ENCODE measurements around the gene SLC22A23.

SLC22A23 gene

DNA sequence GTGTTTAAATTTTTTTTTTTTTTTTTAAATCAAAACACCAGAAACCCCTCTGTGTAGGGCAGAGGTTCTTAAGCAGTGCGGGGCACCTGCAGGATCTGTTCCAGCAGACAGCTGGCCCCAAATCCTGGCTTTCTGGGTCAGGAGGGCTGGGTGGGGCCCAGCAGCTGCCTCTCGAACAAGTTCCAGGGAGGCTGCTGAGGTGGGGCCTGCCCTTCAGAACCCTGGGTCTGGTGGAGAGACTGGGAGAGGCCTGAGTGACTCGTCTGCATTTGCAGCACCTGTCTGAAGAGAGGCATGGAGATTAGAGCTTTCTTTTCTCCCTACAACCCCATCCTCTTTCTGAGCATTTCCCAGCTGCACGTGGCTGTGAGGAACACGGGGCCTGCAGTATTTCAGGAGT is 189.7 kb downstream of the SLC22A23 start:
- H3K36me3 ChIP-seq (ENCODE audit: insufficient read depth, low read length), result peaks cover 74% of the 10 kb centered on the region

DNA sequence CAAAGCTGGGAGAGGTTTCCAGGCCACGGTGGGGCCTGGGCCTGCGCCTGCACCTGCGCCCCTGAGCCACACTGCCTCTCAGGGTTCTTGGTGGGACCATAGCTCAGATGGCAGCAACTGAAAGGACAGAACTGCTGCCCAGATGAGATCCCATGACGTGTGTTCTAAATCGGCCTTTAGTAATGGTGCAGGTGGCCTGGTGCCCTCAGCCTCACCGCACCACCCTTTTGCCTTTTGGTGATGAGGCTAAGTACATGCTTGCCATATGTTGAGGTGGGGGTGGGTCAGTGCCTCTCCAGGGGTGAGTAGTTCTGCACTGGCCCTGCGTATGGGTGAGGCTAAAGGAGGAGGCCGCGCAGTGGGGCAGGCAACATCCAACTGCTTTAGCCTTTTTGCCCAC is 190.7 kb downstream of the SLC22A23 start:
- H2AFZ ChIP-seq (ENCODE audit: low read depth, low read length), result no peak overlapping the region
- H3K9me3 ChIP-seq (ENCODE audit: low read length), result no peaks in the 10 kb centered on the region
- no peaks in the 10 kb centered on the region for H3K27me3 ChIP-seq (ENCODE audit: insufficient read depth, low read length)
- H3K36me3 ChIP-seq (ENCODE audit: insufficient read depth, low read length), result peaks cover 65% of the 10 kb centered on the region
- H3K4me1 ChIP-seq (ENCODE audit: insufficient read depth, low read length), result no peaks in the 10 kb centered on the region
- H3K4me3 ChIP-seq (ENCODE audit: low read length), result no peak overlapping the region

More for the DNA sequence above, 189.7 kb downstream of the SLC22A23 start:
- Histone ChIP-seq H3K4me1 (ENCODE audit: insufficient read depth, low read length) (no peaks in the 10 kb centered on the region), H3K27me3 (ENCODE audit: insufficient read depth, low read length) (no peaks in the 10 kb centered on the region), H3K4me3 (ENCODE audit: low read length) (no peak overlapping the region), H3K9me3 (ENCODE audit: low read length) (no peaks in the 10 kb centered on the region), H2AFZ (ENCODE audit: low read depth, low read length) (no peak overlapping the region)

DNA sequence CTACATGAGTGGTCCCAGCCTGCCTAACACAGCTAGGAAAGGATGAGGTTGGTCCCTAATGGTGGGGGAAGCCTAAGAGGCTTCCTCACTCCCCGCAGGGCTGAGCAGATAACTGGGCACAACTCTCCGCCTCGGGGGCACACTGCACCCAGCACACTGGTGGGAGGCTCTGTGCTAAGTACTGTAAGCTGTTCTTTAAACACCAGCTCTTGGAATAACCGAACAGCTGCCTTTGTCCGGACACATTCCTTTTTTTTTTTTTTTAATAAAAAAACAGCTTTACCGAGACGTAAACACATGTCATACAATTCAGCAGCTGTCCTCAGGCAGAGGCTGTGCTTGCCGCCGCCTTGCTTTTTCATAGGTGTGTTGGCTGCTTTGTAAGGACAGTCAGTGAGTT is 191.2 kb downstream of the SLC22A23 start:
- H3K4me1 ChIP-seq (ENCODE audit: insufficient read depth, low read length), result peaks cover 3% of the 10 kb centered on the region
- no peaks in the 10 kb centered on the region for H3K27me3 ChIP-seq (ENCODE audit: insufficient read depth, low read length)
- H2AFZ ChIP-seq (ENCODE audit: low read depth, low read length), result no peak overlapping the region
- H3K36me3 ChIP-seq (ENCODE audit: insufficient read depth, low read length), result peaks cover 60% of the 10 kb centered on the region
- H3K4me3 ChIP-seq (ENCODE audit: low read length), result no peak overlapping the region
- no peaks in the 10 kb centered on the region for H3K9me3 ChIP-seq (ENCODE audit: low read length)

DNA sequence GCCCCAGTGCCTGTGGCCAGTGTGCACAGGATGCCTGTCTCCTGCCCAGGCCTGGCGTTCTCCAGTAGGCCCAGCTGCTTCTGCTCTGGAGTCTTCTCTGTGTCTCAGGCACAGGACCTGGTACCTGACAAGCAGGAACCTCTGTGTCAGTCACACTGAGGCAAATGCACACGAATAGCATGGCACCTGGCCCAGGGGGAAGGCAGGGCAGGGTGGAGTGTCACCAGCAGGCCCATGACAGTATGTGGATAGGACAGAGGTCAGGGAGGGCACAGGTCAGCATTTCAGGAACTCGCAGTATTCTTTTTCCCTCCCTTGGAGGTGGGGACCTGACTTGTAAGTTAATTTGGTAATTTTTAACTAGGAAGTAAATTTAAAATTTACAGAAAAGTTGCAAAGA is 192.5 kb downstream of the SLC22A23 start:
- no peak overlapping the region for H3K4me3 ChIP-seq (ENCODE audit: low read length)
- peaks cover 13% of the 10 kb centered on the region for H3K4me1 ChIP-seq (ENCODE audit: insufficient read depth, low read length)
- peaks cover 49% of the 10 kb centered on the region for H3K36me3 ChIP-seq (ENCODE audit: insufficient read depth, low read length)
- H3K27me3 ChIP-seq (ENCODE audit: insufficient read depth, low read length), result no peaks in the 10 kb centered on the region
- H3K9me3 ChIP-seq (ENCODE audit: low read length), result no peaks in the 10 kb centered on the region
- no peak overlapping the region for H2AFZ ChIP-seq (ENCODE audit: low read depth, low read length)

DNA sequence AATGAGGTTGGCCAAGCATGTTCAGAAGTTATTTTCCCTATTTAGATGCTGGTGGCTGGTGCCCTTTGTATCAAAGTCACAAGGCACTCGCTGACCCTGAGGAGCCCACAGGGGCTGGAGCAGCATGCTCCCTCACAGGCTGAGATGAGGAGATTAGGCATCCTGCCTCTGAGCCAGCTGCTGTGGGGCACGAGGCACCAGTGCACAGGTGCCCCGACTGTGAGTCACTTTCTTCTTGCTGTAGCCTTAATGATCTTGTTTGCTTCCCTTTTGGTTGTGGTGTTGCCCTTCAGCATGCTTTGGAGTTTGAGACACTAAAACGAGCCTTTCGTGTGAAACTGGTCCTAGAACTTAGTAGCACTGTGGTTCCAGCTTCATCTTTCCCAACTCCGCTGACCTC is 193.8 kb downstream of the SLC22A23 start:
- Histone ChIP-seq H3K4me3 (ENCODE audit: low read length) (no peak overlapping the region), H2AFZ (ENCODE audit: low read depth, low read length) (no peak overlapping the region), H3K27me3 (ENCODE audit: insufficient read depth, low read length) (no peaks in the 10 kb centered on the region), H3K9me3 (ENCODE audit: low read length) (no peaks in the 10 kb centered on the region), H3K4me1 (ENCODE audit: insufficient read depth, low read length) (peaks cover 17% of the 10 kb centered on the region), H3K36me3 (ENCODE audit: insufficient read depth, low read length) (peaks cover 37% of the 10 kb centered on the region)

DNA sequence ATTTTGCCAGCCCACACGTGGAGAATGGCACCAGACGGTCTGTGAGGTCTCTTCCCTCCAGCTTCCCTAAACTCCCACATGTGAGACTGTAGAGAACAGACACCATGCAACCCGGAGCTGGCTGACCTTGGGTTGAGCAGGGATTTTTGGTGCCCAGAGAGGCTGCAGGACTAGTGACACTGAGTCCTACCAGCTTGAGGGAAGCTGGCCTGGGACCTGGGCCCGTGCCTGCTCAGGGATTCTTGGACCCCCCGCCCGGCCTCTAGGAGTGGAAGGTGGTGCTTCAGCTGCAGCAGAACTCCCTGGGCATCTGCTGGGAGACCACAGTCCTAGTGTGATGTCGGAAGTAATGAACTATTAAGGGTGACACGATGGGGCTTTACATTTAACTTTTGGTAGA is 194.9 kb downstream of the SLC22A23 start:
- H3K4me1 ChIP-seq (ENCODE audit: insufficient read depth, low read length), result peaks cover 17% of the 10 kb centered on the region
- no peaks in the 10 kb centered on the region for H3K9me3 ChIP-seq (ENCODE audit: low read length)
- H3K36me3 ChIP-seq (ENCODE audit: insufficient read depth, low read length), result peaks cover 30% of the 10 kb centered on the region

DNA sequence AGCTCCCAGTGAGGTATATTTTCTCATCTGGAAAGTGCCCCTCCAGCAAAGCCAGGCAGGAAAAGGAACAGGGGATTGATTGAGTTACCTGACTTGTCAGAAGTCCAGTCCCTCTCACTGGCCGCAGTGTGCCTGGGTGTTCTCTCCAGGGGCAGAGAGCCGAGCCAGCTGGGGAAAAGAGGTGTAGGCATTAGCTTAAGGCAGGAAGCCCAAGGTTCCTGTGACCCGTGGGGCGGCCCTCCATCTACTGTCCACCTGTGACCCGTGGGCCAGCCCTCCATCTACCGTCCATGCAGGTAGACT is 195.4 kb downstream of the SLC22A23 start:
- no peak overlapping the region for H2AFZ ChIP-seq (ENCODE audit: low read depth, low read length)
- H3K4me3 ChIP-seq (ENCODE audit: low read length), result no peak overlapping the region
- H3K9me3 ChIP-seq (ENCODE audit: low read length), result no peaks in the 10 kb centered on the region
- H3K4me1 ChIP-seq (ENCODE audit: insufficient read depth, low read length), result peaks cover 17% of the 10 kb centered on the region
- H3K36me3 ChIP-seq (ENCODE audit: insufficient read depth, low read length), result peaks cover 30% of the 10 kb centered on the region
- no peaks in the 10 kb centered on the region for H3K27me3 ChIP-seq (ENCODE audit: insufficient read depth, low read length)

More for the DNA sequence above, 194.9 kb downstream of the SLC22A23 start:
- H3K4me3 ChIP-seq (ENCODE audit: low read length), result no peak overlapping the region
- H2AFZ ChIP-seq (ENCODE audit: low read depth, low read length), result no peak overlapping the region
- H3K27me3 ChIP-seq (ENCODE audit: insufficient read depth, low read length), result no peaks in the 10 kb centered on the region

DNA sequence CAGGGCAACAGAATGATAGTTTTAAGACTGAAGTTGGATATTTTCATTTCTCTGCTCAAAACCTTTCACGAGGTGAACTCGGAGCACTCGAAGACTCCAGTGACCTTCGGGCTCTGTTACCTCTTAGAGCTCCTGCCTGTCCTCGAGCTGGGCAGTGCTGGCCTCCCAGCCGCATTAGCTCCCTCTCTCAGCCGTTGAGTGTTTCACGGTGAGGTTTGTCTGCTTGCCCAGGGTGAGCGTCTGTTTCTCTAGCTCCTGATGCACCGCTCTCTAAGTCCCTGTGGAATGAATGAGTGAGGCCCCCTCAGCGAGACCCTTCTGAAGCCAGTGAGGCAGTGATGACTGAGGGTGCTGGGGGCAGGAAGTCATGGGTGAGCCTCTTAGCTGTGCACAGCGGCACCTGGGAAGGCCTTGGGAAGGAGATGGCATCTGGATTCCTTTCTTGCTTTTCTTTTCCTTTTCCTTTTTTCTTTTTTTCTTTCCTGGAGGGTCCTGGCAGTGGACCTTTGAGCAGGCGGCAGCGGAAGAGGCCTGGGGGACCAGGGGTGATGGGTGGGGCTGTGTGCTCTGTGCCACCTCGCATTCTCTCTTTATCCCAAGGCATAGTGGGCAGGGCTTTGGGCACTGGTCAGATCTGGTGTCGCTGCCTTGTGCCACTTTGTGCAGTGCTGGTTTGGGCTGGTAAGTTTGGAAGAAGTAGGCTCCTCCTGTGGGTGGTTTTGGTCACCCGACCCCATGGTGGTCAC is 195.9 kb downstream of the SLC22A23 start:
- Histone ChIP-seq H3K4me1 (ENCODE audit: insufficient read depth, low read length) (peaks cover 17% of the 10 kb centered on the region), H3K9me3 (ENCODE audit: low read length) (no peaks in the 10 kb centered on the region), H3K27me3 (ENCODE audit: insufficient read depth, low read length) (no peaks in the 10 kb centered on the region), H3K4me3 (ENCODE audit: low read length) (no peak overlapping the region), H2AFZ (ENCODE audit: low read depth, low read length) (no peak overlapping the region), H3K36me3 (ENCODE audit: insufficient read depth, low read length) (peaks cover 30% of the 10 kb centered on the region)

DNA sequence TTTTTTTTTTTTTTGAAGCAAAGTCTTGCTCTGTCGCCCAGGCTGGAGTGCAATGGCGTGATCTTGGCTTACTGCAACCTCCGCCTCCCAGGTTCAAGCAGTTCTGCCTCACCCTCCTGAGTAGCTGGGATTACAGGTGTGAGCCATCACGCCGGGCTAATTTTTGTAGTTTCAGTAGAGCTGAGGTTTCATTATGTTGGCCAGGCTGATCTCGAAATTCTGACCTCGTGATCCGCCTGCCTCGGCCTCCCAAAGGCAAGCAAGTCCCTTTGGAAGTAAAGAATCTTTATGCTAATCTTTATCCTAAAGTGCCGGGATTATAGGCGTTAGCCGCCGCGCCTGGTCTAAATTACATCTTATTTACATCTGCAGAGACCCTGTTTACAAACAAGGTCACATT is 196.6 kb downstream of the SLC22A23 start:
- Histone ChIP-seq H3K4me3 (ENCODE audit: low read length) (no peak overlapping the region), H3K36me3 (ENCODE audit: insufficient read depth, low read length) (peaks cover 28% of the 10 kb centered on the region), H3K9me3 (ENCODE audit: low read length) (no peaks in the 10 kb centered on the region), H2AFZ (ENCODE audit: low read depth, low read length) (no peak overlapping the region), H3K27me3 (ENCODE audit: insufficient read depth, low read length) (no peaks in the 10 kb centered on the region), H3K4me1 (ENCODE audit: insufficient read depth, low read length) (peaks cover 17% of the 10 kb centered on the region)

DNA sequence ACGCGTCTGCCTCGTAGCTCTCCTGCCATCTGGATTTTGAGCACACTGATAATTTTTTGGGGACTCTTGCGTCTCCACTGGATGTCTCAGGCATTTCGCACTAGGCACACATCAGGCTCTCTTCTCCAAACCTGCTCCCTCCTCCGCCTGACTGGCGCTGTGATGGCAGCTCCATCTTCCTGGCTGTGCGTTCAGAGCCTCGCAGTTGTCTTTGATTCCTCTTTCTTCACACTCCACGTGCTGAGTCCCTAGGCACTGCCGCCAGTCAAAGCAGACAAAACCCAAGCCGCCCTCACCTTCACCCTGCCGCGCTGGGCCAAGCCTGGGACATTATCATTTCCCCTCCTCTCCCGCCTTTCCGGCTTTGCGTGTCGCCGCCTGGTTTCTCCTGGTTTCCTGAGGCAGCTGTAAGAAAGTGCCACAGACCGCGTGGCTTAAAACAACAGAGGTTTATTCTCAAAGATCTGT is 197.3 kb downstream of the SLC22A23 start:
- peaks cover 20% of the 10 kb centered on the region for H3K36me3 ChIP-seq (ENCODE audit: insufficient read depth, low read length)
- H2AFZ ChIP-seq (ENCODE audit: low read depth, low read length), result peak overlapping the region; percentile 70
- peak overlapping the region; percentile 76 for H3K4me3 ChIP-seq (ENCODE audit: low read length)
- H3K4me1 ChIP-seq (ENCODE audit: insufficient read depth, low read length), result peaks cover 17% of the 10 kb centered on the region
- no peaks in the 10 kb centered on the region for H3K27me3 ChIP-seq (ENCODE audit: insufficient read depth, low read length)
- H3K9me3 ChIP-seq (ENCODE audit: low read length), result no peaks in the 10 kb centered on the region

DNA sequence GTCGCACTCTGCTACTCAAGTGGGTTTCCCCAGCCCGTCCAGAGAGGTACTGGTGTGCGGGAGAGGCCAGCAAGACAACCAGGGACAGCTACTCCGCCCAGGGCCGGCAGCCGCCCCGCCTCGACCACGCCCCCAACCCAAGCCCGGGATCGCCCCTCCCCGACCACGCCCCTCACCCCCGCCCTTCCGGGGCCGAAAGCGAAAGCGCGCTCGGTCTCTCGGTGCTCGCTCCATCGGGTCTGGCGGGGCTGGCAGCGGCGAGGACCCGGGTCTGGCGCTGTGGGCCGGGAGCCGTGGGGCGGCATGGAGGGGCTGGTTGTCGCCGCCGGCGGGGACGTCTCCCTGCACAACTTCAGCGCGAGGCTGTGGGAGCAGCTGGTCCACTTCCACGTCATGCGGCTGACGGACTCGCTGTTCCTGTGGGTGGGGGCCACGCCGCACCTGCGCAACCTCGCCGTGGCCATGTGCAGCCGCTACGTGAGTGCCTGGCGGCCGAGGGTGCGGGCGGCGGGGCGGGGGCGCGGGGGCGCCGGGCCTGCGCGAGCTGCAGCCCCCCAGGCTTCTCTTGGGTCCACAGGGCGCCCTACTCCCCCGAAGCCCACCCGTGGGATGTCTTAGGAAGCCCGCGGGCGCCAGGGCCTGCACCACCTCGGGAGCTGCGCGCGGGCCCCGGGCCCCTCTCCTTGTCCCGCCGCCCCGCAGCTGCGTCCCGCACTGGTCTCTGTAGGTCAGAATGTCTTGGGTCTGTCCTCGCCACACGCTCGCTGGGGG is 197.9 kb downstream of the SLC22A23 start, which contains the start of gene PSMG4:
Gene PSMG4 (plus strand): TSS at position 228 of the 771 bp plus-strand sequence. CDS start 76 bp downstream, at position 304.
- H3K4me3 ChIP-seq (ENCODE audit: low read length), result peak within 1 kb of the TSS; percentile 76
- peaks cover 17% of the 10 kb centered on the region for H3K4me1 ChIP-seq (ENCODE audit: insufficient read depth, low read length)

DNA sequence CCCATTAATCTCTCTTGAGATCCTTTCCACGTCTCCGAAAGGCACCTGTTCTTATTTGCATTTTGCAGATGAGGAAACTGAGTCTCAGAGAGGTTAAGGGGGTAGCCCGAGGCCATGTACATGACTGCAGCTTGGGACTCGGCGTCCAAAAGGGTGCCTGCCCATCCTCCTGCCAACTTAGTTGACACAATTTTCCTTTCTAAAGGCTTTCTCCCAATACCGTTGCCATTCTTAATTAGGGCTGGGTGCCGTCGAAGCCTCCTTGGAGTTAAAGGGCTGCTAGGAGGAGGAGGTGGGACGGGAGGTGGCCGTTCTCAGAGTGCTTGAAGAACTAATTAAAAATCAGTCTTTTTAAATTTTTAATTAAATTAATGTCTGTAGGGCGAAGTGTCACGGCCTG is 198.6 kb downstream of the SLC22A23 start:
- Histone ChIP-seq H3K36me3 (ENCODE audit: insufficient read depth, low read length) (peaks cover 7% of the 10 kb centered on the region), H3K4me3 (ENCODE audit: low read length) (peak overlapping the region; percentile 76), H2AFZ (ENCODE audit: low read depth, low read length) (no peak overlapping the region), H3K9me3 (ENCODE audit: low read length) (no peaks in the 10 kb centered on the region), H3K27me3 (ENCODE audit: insufficient read depth, low read length) (no peaks in the 10 kb centered on the region), H3K4me1 (ENCODE audit: insufficient read depth, low read length) (peaks cover 17% of the 10 kb centered on the region)

More for the DNA sequence above, 197.9 kb downstream of the SLC22A23 start, which contains the start of gene PSMG4:
- Histone ChIP-seq H3K36me3 (ENCODE audit: insufficient read depth, low read length) (peaks cover 14% of the 10 kb centered on the region), H3K9me3 (ENCODE audit: low read length) (no peaks in the 10 kb centered on the region), H2AFZ (ENCODE audit: low read depth, low read length) (peak within 1 kb of the TSS; percentile 70), H3K27me3 (ENCODE audit: insufficient read depth, low read length) (no peaks in the 10 kb centered on the region)

DNA sequence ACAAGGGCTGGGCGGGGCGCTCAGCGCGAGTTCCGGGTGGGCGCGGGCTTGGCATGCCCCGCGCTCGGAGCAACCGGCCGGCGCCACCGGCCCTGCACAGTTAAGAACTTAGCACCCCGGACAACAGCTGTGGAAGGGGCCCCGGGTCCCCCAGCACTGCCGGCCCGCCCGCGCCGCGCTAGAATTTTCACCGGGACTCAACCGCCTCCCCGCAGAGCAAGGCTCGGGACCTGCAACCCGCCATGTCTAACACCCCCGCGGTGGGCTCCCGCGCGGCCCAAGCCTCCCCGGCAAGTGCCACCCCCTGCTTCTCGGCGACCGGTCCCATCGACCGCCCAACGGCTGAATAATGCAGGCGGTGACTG is 203.3 kb downstream of the SLC22A23 start:
- Histone ChIP-seq H3K4me1 (ENCODE audit: insufficient read depth, low read length) (peaks cover 17% of the 10 kb centered on the region), H3K4me3 (ENCODE audit: low read length) (no peak overlapping the region), H2AFZ (ENCODE audit: low read depth, low read length) (no peak overlapping the region), H3K9me3 (ENCODE audit: low read length) (no peaks in the 10 kb centered on the region), H3K36me3 (ENCODE audit: insufficient read depth, low read length) (no peaks in the 10 kb centered on the region), H3K27me3 (ENCODE audit: insufficient read depth, low read length) (no peaks in the 10 kb centered on the region)
